Liver (tissue), 9 donors: ENCODE results near the gene ERBB4. TPM values are rescaled to one million over a fixed set of nuclear protein-coding genes. Genes with fewer than 3 reads are reported as not detected.

ENCODE experiments used
- DNase-seq: peaks from one replicate; pipeline ENCODE4 v3.0.0-alpha.2; 2017; ENCODE audit warnings: low spot score
- H3K27ac ChIP-seq, 2 donors: one replicate each; pipeline ENCODE4 v1.7.0; 2013; ENCODE audit warnings: inconsistent platforms in 2 of 2, low read length in 2 of 2, control low read depth in 1 of 2, low read depth in 1 of 2, mild to moderate bottlenecking in 1 of 2
- H3K27me3 ChIP-seq, 4 donors: one replicate each; pipeline versions ENCODE4 v1.6.1 to v1.7.0; 2013; ENCODE audit warnings: low read length in 3 of 4, inconsistent platforms in 1 of 4, mild to moderate bottlenecking in 1 of 4, moderate library complexity in 1 of 4; ENCODE audit not compliant: control insufficient read depth in 4 of 4, insufficient read depth in 4 of 4
- H3K36me3 ChIP-seq, 4 donors: one replicate each; pipeline versions ENCODE4 v1.6.1 to v1.7.0; 2013; ENCODE audit warnings: low read length in 3 of 4, mild to moderate bottlenecking in 3 of 4, low read depth in 1 of 4, moderate library complexity in 1 of 4; ENCODE audit not compliant: control insufficient read depth in 4 of 4, insufficient read depth in 3 of 4
- H3K4me1 ChIP-seq, 4 donors: one replicate each; pipeline versions ENCODE4 v1.6.1 to v1.7.0; 2013; ENCODE audit warnings: low read length in 3 of 4, mild to moderate bottlenecking in 3 of 4, moderate library complexity in 1 of 4; ENCODE audit not compliant: control insufficient read depth in 4 of 4, insufficient read depth in 4 of 4
- H3K4me3 ChIP-seq, 3 donors: one replicate each; pipeline versions ENCODE4 v1.6.1 to v1.7.0; 2013; ENCODE audit warnings: low read length in 3 of 3, control low read depth in 1 of 3, low read depth in 1 of 3, mild to moderate bottlenecking in 1 of 3
- H3K9ac ChIP-seq, 2 donors: one replicate each; pipeline ENCODE4 v1.7.0; 2013; ENCODE audit warnings: low read length in 2 of 2, mild to moderate bottlenecking in 2 of 2, moderate library complexity in 2 of 2, control low read depth in 1 of 2, low read depth in 1 of 2
- H3K9me3 ChIP-seq, 4 donors: one replicate each; pipeline versions ENCODE4 v1.6.1 to v1.7.0; 2013; ENCODE audit warnings: low read length in 3 of 4; ENCODE audit not compliant: control insufficient read depth in 4 of 4
- EGR1 ChIP-seq, 2 donors: IDR thresholded peaks; 2 replicates each; pipeline ENCODE4 v1.6.1; 2016 to 2018; ENCODE audit warnings: antibody characterized with exemption in 2 of 2, low read depth in 2 of 2
- FOXA1 ChIP-seq: IDR thresholded peaks from 2 replicates; pipeline ENCODE4 v1.6.1; 2016; ENCODE audit warnings: antibody characterized with exemption
- FOXA2 ChIP-seq: IDR thresholded peaks from 2 replicates; pipeline ENCODE4 v1.6.1; 2016; ENCODE audit warnings: antibody characterized with exemption
- GABPA ChIP-seq, 2 donors: IDR thresholded peaks in 1 of 2; conservative IDR thresholded peaks in 1 of 2; 2 replicates each; pipeline ENCODE4 v1.6.1; 2016; ENCODE audit warnings: antibody characterized with exemption in 2 of 2, mild to moderate bottlenecking in 1 of 2, moderate library complexity in 1 of 2
- HNF4A ChIP-seq, 2 donors: conservative IDR thresholded peaks; 2 replicates each; pipeline ENCODE4 v1.6.1; 2016; ENCODE audit warnings: antibody characterized with exemption in 2 of 2, mild to moderate bottlenecking in 2 of 2
- HNF4G ChIP-seq: IDR thresholded peaks from 2 replicates; pipeline ENCODE4 v1.6.1; 2016; ENCODE audit warnings: antibody characterized with exemption
- JUND ChIP-seq, 2 donors: IDR thresholded peaks; 2 replicates each; pipeline ENCODE4 v1.6.1; 2016; ENCODE audit warnings: antibody characterized with exemption in 2 of 2
- MAX ChIP-seq: IDR thresholded peaks from 2 replicates; pipeline ENCODE4 v1.6.1; 2016; ENCODE audit warnings: antibody characterized with exemption
- NR2F2 ChIP-seq: IDR thresholded peaks from 2 replicates; pipeline ENCODE4 v1.6.1; 2016; ENCODE audit warnings: antibody characterized with exemption
- RAD21 ChIP-seq, 2 donors: IDR thresholded peaks; 2 replicates each; pipeline ENCODE4 v1.6.1; 2016; ENCODE audit warnings: antibody characterized with exemption in 2 of 2, mild to moderate bottlenecking in 2 of 2
- REST ChIP-seq: IDR thresholded peaks from 2 replicates; pipeline ENCODE4 v1.6.1; 2016; ENCODE audit warnings: antibody characterized with exemption, mild to moderate bottlenecking
- RXRA ChIP-seq, 2 donors: IDR thresholded peaks; 2 replicates each; pipeline ENCODE4 v1.6.1; 2017 to 2018; ENCODE audit warnings: antibody characterized with exemption in 2 of 2, mild to moderate bottlenecking in 1 of 2
- SP1 ChIP-seq: IDR thresholded peaks from 2 replicates; pipeline ENCODE4 v1.6.1; 2018; ENCODE audit warnings: antibody characterized with exemption, mild to moderate bottlenecking
- TAF1 ChIP-seq: conservative IDR thresholded peaks from 2 replicates; pipeline ENCODE4 v1.6.1; 2016; ENCODE audit warnings: antibody characterized with exemption, mild to moderate bottlenecking
- YY1 ChIP-seq: IDR thresholded peaks from 2 replicates; pipeline ENCODE4 v1.6.1; 2016; ENCODE audit warnings: antibody characterized with exemption, mild to moderate bottlenecking
- ZBTB33 ChIP-seq: IDR thresholded peaks from 2 replicates; pipeline ENCODE4 v1.6.1; 2016; ENCODE audit warnings: antibody characterized with exemption
- WGBS: extraction: QIAGEN DNeasy Blood & Tissue Kit; methylation state at CpG from one replicate; pipeline ENCODE4 v1.1.7; 2013; 5-methylcytosine and 5-hydroxymethylcytosine counted together
- polyA plus RNA-seq, 2 donors: library from polyadenylated mRNA; stranded (reverse) in 1 of 2; unstranded in 1 of 2; fragments of 200-250 nt in 1 of 2; fragments of >200 nt in 1 of 2; fragmentation: Nextera tagmentation in 1 of 2; extraction: Ambion mirVana in 1 of 2; gene quantifications; one replicate each; pipeline versions ENCODE4 v1.2.1 to v1.2.3, GENCODE V29; 2013 to 2015
- total RNA-seq, 2 donors: library from RNA; depleted of rRNA; stranded (reverse); fragments of >200 nt; gene quantifications; one replicate each; pipeline ENCODE4 v1.2.3, GENCODE V29; 2014
- TF ChIP-seq, protein P1 (sequence below): fragments of 150-350 bp; IDR thresholded peaks from 2 replicates; pipeline ENCODE4 v1.5.1; 2017; ENCODE audit warnings: improper control_type of control experiment, low read depth, low read length; ENCODE audit not compliant: missing input control
- TF ChIP-seq, protein P2 (sequence below): IDR thresholded peaks from 2 replicates; pipeline ENCODE4 v1.6.1; 2016; ENCODE audit warnings: antibody characterized with exemption
- donor health status: healthy.
- donor health status: healthy.
- donor health status: healthy.
- donor health status: healthy.
- donor health status: healthy.

ERBB4 gene
- total and polyA plus RNA-seq, 4 donors = 0.03 to 0.42 TPM; not detected in 2

DNA sequence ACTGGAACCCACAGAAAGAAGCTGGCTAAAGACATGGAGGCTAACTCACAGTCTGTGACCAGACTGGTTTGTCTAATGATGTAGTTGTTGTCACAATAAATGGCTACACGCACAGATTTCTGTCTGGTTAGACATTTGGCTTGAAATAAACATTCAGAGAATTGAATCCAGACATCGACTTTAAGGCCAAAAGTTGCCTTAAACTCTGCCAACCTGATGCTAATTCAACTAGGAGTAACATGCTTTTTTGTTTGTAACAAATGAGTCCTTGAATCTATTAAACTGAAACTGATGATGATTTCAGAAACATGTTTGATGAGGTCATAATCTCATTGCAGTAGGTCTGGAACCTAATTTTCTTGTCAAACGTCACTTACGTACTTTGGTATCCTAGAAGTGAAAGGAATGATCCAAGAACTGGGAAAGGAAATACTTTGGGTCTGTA, 123.8 kb downstream of the ERBB4 start:
- no peak overlapping the region for H3K9ac ChIP-seq
- 73% methylated on average over 4 of the region's 4 CpGs for WGBS
- H3K27ac ChIP-seq = no peak overlapping the region
- no peaks in the 10 kb centered on the region for H3K4me1 ChIP-seq
- no peak for TF ChIP-seq HNF4A (conservative IDR thresholded peaks at IDR 0.05)
- TF ChIP-seq NR2F2 = no peak
- TF ChIP-seq, protein P1, sequence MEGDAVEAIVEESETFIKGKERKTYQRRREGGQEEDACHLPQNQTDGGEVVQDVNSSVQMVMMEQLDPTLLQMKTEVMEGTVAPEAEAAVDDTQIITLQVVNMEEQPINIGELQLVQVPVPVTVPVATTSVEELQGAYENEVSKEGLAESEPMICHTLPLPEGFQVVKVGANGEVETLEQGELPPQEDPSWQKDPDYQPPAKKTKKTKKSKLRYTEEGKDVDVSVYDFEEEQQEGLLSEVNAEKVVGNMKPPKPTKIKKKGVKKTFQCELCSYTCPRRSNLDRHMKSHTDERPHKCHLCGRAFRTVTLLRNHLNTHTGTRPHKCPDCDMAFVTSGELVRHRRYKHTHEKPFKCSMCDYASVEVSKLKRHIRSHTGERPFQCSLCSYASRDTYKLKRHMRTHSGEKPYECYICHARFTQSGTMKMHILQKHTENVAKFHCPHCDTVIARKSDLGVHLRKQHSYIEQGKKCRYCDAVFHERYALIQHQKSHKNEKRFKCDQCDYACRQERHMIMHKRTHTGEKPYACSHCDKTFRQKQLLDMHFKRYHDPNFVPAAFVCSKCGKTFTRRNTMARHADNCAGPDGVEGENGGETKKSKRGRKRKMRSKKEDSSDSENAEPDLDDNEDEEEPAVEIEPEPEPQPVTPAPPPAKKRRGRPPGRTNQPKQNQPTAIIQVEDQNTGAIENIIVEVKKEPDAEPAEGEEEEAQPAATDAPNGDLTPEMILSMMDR = no peak
- TF ChIP-seq TAF1 = no peak
- no peak for TF ChIP-seq YY1
- no peak for TF ChIP-seq JUND (IDR thresholded peaks at IDR 0.05)
- no peak for TF ChIP-seq MAX
- TF ChIP-seq, protein P2, sequence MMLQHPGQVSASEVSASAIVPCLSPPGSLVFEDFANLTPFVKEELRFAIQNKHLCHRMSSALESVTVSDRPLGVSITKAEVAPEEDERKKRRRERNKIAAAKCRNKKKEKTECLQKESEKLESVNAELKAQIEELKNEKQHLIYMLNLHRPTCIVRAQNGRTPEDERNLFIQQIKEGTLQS = no peak
- H3K27me3 ChIP-seq = no peaks in the 10 kb centered on the region
- H3K9me3 ChIP-seq = no peaks in the 10 kb centered on the region
- H3K36me3 ChIP-seq = no peaks in the 10 kb centered on the region
- no peak overlapping the region for H3K4me3 ChIP-seq
- DNase-seq = no peak

DNA sequence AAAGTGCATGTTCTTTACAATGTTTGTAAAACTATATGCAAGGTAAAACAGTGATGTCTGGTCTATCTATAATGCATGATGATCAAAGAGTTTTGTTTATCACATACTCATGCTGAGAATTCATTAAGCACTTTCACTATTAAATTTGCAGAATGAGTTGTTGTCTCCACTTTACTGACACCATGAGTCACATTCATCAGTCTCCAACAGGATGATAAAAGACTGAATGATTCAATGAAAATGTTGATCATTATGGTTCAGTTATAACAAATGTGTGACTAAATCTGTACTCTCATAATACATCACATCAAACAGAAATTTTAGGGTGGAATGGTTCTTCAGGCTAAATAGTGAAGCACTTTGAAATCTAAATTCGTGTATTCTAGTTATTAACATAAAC, 129.0 kb downstream of the ERBB4 start:
- TF ChIP-seq TAF1 = no peak
- no peak for TF ChIP-seq FOXA1
- TF ChIP-seq MAX = no peak
- TF ChIP-seq RXRA (IDR thresholded peaks at IDR 0.05) = no peak
- TF ChIP-seq FOXA2 = no peak
- TF ChIP-seq ZBTB33 = no peak
- no peak for TF ChIP-seq HNF4A (conservative IDR thresholded peaks at IDR 0.05)
- TF ChIP-seq, protein P2 = no peak
- no peak for TF ChIP-seq GABPA (IDR thresholded peaks at IDR 0.05 in 1 of 2, conservative IDR thresholded peaks at IDR 0.05 in 1 of 2)
- TF ChIP-seq RAD21 (IDR thresholded peaks at IDR 0.05) = no peak
- TF ChIP-seq HNF4G = no peak
- no peak for TF ChIP-seq EGR1 (IDR thresholded peaks at IDR 0.05; ENCODE audit: low read depth in 2 of 2)
- no peak for TF ChIP-seq YY1
- TF ChIP-seq REST = no peak
- TF ChIP-seq SP1 = no peak
- TF ChIP-seq NR2F2 = no peak
- TF ChIP-seq, protein P1 = no peak
- no peak for TF ChIP-seq JUND (IDR thresholded peaks at IDR 0.05)
- Histone ChIP-seq H3K4me1 (no peaks in the 10 kb centered on the region), H3K27me3 (no peaks in the 10 kb centered on the region), H3K9ac (no peak overlapping the region), H3K9me3 (no peaks in the 10 kb centered on the region), H3K36me3 (no peaks in the 10 kb centered on the region), H3K27ac (no peak overlapping the region), H3K4me3 (no peak overlapping the region)
- no peak for DNase-seq
- 31% methylated on average over 1 of the region's 1 CpG for WGBS
